WI38 (cell line): Measurements from ENCODE around the gene ARHGDIA.
A peak's percentile ranks its signal among the peaks of the same experiment; 100 is the strongest.

ENCODE experiments used
- H3K4me3 ChIP-seq: 2 replicates; pipeline ENCODE4 v1.5.1; 2011; ENCODE audit warnings: low read depth, mild to moderate bottlenecking, control low read depth, low read length
- CTCF ChIP-seq: IDR thresholded peaks from 2 replicates; pipeline ENCODE4 v1.5.1; 2012; ENCODE audit warnings: low read depth, mild to moderate bottlenecking, control low read depth, low read length

ARHGDIA gene

GRCh38 chr17:81833921-81834830 lies 37.0 kb downstream of the ARHGDIA start:
- peak overlapping the region; percentile 72 for H3K4me3 ChIP-seq
- no peak for TF ChIP-seq CTCF

GRCh38 chr17:81833160-81833920 lies 37.8 kb downstream of the ARHGDIA start, which contains the start of gene MCRIP1:
Gene MCRIP1 (minus strand): TSS chr17:81833291. CDS start chr17:81824506, 8,785 bp downstream.
- TF ChIP-seq CTCF, result no peak
- peak within 1 kb of the TSS; percentile 81 for H3K4me3 ChIP-seq

DNA sequence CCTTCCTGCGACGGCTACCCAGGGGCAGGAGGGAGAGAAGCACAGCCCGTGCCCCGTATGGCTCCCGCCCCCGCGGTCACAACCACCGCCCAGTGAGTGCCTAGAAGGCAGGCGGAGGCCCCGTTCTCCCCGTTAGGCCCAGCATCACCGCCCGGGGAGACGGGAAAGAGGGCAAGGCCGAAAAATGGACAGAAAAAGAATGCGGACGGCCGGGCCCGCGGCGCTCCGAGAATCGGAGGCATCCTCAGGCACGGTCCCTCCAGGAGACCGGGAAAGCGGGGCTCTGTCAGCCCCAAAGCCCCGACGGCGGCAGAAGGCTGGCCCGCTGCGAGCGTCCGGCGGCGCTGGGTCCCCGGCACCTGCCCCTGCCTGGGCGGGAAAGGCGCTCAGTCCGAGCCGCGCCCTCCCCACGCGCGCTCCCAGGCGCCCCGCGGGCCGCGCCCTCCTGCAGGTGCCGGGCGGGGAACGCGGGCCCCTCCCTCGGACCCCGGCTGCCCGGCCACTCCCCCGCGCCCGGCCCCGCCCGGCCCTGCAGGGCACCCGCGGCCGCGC lies 38.5 kb downstream of the ARHGDIA start:
- peak overlapping the region; percentile 81 for H3K4me3 ChIP-seq
- TF ChIP-seq CTCF, result no peak

DNA sequence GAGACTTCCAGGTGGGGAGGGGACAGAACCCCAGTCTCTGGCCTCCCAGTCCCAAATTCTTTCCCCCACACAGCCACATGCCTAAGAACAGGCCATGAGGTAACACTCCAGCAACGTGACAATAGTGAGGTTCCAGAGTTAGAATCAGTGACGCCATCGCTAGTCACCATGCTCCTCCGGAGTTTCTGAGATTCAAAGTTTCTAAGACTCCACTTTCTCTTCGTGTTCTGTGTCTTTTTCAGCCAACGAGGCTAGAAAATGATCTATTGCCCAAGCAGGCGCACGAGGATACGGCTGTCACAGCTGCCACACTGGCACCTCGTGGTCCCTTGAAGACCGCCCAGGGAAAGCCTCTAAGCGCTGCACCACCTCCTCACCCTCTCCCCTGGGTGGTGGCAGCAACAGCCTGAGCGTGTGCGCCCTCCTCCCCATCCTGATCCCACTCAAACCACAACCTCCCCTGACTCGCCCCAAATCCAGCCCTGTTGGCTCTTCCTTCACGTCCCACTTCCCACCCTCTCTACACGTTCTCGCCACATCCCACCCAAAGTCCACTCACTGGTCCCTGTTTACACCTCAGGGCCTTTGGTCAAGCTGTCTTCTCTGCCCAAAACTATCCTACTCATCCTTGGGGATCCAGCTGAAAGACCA lies 39.1 kb downstream of the ARHGDIA start:
- TF ChIP-seq CTCF, result no peak
- peak overlapping the region; percentile 81 for H3K4me3 ChIP-seq

- peak overlapping the region; percentile 81 for H3K4me3 ChIP-seq
- no peak for TF ChIP-seq CTCF
These were observed 39.6 kb downstream of the ARHGDIA start for GRCh38 chr17:81831563-81831956.

GRCh38 chr17:81829858-81830257 lies 41.3 kb downstream of the ARHGDIA start:
- no peak for TF ChIP-seq CTCF
- no peak overlapping the region for H3K4me3 ChIP-seq
